ENCODE measurements around the gene ROBO2.

The ROBO2 gene

DNA sequence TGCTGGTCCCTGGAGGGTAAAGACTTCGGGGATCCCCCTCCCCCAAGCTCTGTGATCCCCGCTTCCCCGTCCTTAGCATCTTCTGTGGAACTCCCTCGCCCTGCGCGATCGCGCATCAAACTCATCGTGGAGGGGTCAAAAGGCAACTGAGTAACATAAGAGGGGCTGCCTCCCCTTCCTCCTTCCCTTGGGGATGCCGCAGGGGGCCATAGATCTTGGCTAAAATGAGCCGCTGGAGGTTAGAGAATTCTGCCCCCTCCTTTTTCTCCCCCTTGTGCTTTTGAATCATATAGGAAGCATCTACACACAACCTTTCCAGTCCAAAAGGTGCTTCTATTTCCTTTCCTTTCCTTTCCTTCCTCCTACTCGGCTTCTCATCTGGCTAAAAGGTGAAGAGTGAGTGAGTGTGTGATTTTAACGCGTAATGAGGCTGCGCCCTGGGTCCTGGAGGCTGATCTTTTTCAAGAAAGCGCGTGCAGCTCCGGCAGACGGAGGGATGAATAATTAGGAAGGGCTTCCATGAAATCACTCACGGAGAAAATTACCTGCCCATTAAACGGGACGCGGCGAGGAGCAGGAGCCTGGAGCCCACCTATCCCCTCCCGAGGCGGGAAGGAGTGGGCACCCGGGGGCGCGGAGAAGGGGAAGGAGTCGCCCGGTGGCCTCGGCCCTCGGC lies 831 bp upstream of the ROBO2 start:
- Histone ChIP-seq H3K36me3 (ENCODE audit: insufficient read depth, low read length) (no peaks in the 10 kb centered on the region), H3K4me3 (ENCODE audit: low read length) (peak overlapping the region; percentile 51), H3K4me1 (ENCODE audit: insufficient read depth, low read length) (peaks cover 15% of the 10 kb centered on the region), H2AFZ (ENCODE audit: low read depth, low read length) (peak overlapping the region; percentile 98), H3K9me3 (ENCODE audit: low read length) (no peaks in the 10 kb centered on the region), H3K27me3 (ENCODE audit: insufficient read depth, low read length) (peaks cover 27% of the 10 kb centered on the region)

DNA sequence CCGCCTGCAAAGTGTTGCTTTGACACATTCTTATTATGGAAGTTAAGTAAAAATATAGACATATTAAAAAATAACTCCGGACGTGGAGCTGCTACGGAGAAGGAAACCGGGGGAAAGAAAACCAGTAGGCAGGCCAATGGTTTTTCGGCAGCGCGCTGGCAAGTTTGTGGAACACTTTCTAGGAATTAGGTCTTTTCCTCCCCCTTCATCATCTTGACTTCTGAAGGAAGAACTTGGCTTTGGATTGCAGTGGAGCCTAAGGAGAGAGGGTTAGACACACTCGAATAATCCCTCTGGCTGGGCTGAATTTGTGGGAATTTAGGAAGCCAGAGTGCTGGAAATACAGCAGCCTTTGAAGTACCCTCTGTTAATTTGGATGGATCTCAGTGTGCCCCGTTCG lies 317 bp downstream of the ROBO2 start:
- H3K4me3 ChIP-seq (ENCODE audit: low read length), result peak overlapping the region; percentile 51

DNA sequence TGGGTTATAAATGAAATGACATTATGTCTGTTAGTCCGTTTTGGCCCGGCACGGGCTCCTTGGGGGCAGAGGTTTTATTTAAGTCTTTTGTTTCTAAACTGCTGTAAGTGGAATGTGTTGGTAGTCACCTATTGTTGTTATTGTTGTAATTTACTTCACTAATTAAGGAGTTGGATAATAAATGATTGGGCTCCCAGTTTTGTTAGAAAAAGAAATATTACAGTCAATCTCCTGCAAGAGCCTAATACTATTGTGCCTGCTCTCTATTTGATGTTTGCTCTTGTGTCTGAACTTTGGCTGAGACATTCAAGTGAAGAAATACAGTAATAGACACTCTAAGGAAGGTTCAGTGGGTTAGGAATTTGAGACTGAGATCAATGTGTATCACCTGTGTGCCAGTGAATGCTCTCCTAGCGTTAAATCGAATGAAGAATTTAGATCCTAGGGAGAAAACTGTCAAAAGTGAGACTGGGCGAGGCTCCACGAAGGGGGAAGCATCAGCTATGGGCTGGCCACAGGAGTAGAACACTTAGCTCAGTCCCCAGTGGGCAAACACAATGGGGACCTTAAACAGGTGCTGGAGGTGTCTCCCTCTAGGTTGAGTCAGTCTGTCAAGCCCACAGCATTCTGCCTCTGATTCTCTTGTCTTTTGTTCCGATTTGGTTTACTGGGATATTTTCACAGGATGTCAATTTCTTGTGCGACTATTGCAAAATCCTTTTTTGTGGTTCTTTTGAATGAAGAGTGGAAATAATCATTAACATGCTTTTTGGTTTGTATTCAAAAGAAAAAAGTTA lies 1.2 kb downstream of the ROBO2 start:
- H3K4me1 ChIP-seq (ENCODE audit: insufficient read depth, low read length), result peaks cover 15% of the 10 kb centered on the region

More for the DNA sequence above, 317 bp downstream of the ROBO2 start:
- Histone ChIP-seq H2AFZ (ENCODE audit: low read depth, low read length) (peak overlapping the region; percentile 98), H3K27me3 (ENCODE audit: insufficient read depth, low read length) (peaks cover 29% of the 10 kb centered on the region), H3K36me3 (ENCODE audit: insufficient read depth, low read length) (no peaks in the 10 kb centered on the region), H3K9me3 (ENCODE audit: low read length) (no peaks in the 10 kb centered on the region), H3K4me1 (ENCODE audit: insufficient read depth, low read length) (peaks cover 15% of the 10 kb centered on the region)

DNA sequence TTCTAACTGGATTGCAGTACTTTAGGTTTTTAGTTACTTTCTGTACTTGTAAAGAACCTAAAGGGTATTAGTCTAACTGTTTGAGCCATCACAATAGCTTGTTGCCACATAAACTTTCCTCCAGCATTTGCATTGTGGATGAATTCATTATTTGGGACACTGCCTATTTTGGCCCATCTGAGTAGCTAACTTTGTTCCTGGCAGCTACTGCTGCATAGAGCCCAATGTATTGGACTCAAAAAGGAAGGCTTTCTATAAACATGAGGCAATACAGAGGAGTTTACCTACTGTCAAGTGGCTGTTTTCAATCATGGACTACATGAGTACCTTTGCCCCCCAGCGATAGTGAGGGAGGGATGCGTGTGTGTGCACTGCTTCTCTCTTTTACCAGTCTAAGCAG lies 1.9 kb downstream of the ROBO2 start:
- no peaks in the 10 kb centered on the region for H3K9me3 ChIP-seq (ENCODE audit: low read length)
- H2AFZ ChIP-seq (ENCODE audit: low read depth, low read length), result no peak overlapping the region
- peaks cover 38% of the 10 kb centered on the region for H3K27me3 ChIP-seq (ENCODE audit: insufficient read depth, low read length)
- H3K4me1 ChIP-seq (ENCODE audit: insufficient read depth, low read length), result peaks cover 15% of the 10 kb centered on the region
- peak overlapping the region; percentile 51 for H3K4me3 ChIP-seq (ENCODE audit: low read length)
- H3K36me3 ChIP-seq (ENCODE audit: insufficient read depth, low read length), result no peaks in the 10 kb centered on the region

More for the DNA sequence above, 1.2 kb downstream of the ROBO2 start:
- H2AFZ ChIP-seq (ENCODE audit: low read depth, low read length), result no peak overlapping the region
- no peaks in the 10 kb centered on the region for H3K9me3 ChIP-seq (ENCODE audit: low read length)
- H3K27me3 ChIP-seq (ENCODE audit: insufficient read depth, low read length), result peaks cover 34% of the 10 kb centered on the region
- peak overlapping the region; percentile 51 for H3K4me3 ChIP-seq (ENCODE audit: low read length)
- H3K36me3 ChIP-seq (ENCODE audit: insufficient read depth, low read length), result no peaks in the 10 kb centered on the region

DNA sequence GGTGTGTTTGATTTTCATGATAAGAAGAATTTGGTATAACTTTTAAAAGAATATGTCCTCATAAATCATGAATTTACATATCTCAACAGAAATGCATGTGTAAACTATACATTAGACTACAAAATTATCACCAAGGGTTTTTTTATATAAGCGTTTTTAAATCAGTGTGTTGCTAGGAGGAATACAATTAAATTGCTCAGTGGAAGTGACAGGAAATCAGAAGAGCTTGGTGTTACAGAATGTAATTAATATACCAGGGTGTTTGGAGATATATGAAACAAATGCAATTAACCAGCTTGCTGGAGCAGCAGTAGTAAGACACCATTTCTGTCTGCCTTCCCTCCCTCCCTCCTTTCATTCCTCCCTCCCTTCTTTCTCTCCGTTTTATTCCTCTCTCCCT lies 2.4 kb downstream of the ROBO2 start:
- H3K4me3 ChIP-seq (ENCODE audit: low read length), result peak overlapping the region; percentile 9
- no peak overlapping the region for H2AFZ ChIP-seq (ENCODE audit: low read depth, low read length)
- peaks cover 38% of the 10 kb centered on the region for H3K27me3 ChIP-seq (ENCODE audit: insufficient read depth, low read length)
- H3K4me1 ChIP-seq (ENCODE audit: insufficient read depth, low read length), result peaks cover 15% of the 10 kb centered on the region
- H3K9me3 ChIP-seq (ENCODE audit: low read length), result no peaks in the 10 kb centered on the region
- no peaks in the 10 kb centered on the region for H3K36me3 ChIP-seq (ENCODE audit: insufficient read depth, low read length)

DNA sequence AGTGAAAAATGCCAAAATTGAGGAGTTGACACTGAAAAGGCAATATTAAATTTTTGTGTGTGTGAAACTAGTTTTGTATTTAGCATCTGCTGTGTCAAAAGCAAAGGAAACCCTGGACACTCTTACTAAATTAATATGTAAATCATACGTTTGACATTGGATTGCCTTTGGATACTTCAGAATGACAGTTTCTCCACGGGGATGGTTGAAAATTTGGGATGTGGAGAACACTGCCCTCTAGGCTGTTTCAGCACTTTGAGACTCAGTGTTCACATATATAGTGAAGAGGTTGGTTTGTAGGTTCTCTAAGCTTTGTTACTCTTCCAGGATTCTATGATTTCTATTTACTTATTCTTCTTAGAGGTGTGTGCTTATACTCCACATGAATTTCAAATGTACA lies 3.0 kb downstream of the ROBO2 start:
- Histone ChIP-seq H3K9me3 (ENCODE audit: low read length) (no peaks in the 10 kb centered on the region), H3K27me3 (ENCODE audit: insufficient read depth, low read length) (peaks cover 38% of the 10 kb centered on the region), H3K36me3 (ENCODE audit: insufficient read depth, low read length) (no peaks in the 10 kb centered on the region), H3K4me1 (ENCODE audit: insufficient read depth, low read length) (peaks cover 15% of the 10 kb centered on the region), H3K4me3 (ENCODE audit: low read length) (peak overlapping the region; percentile 9), H2AFZ (ENCODE audit: low read depth, low read length) (no peak overlapping the region)

DNA sequence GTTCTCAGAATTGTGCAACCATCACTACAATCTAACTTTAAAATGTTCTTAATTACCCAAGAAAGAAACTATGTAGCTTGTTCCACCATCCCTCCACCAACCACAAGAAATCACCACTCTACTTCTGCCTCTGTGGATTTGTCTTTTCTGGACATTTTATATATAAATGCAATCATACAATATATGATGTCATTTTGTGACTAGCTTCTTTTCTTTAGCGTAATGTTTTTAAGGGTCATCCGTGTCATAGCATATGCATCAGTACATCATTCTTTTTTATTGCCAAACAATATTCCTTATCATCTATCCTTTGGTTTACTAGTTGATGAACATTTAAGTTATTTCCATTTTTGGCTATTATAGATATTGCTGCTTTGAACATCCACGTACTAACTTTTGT lies 5.8 kb downstream of the ROBO2 start:
- H2AFZ ChIP-seq (ENCODE audit: low read depth, low read length), result no peak overlapping the region
- no peaks in the 10 kb centered on the region for H3K36me3 ChIP-seq (ENCODE audit: insufficient read depth, low read length)

DNA sequence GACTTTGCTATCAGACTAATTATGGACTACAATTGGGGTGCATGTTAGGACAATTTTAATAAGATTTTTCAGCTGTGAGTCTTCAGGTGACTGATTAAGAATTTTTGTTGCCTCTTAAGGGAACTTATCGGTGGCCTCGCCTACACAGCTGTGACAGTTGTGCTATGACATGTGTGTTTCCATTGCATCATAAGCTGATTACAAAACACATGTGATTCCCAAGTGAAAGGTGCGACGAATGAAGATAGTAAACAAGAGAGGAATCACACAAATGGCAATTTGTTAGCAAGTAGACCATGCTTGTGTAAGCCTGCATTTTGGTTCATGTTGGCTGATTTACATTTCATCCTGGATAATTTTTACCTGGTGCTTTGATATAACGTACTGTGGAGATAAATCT lies 8.3 kb downstream of the ROBO2 start:
- peaks cover 11% of the 10 kb centered on the region for H3K27me3 ChIP-seq (ENCODE audit: insufficient read depth, low read length)

More for the DNA sequence above, 5.8 kb downstream of the ROBO2 start:
- peaks cover 33% of the 10 kb centered on the region for H3K27me3 ChIP-seq (ENCODE audit: insufficient read depth, low read length)
- no peaks in the 10 kb centered on the region for H3K9me3 ChIP-seq (ENCODE audit: low read length)
- H3K4me3 ChIP-seq (ENCODE audit: low read length), result no peak overlapping the region
- H3K4me1 ChIP-seq (ENCODE audit: insufficient read depth, low read length), result peaks cover under 1% of the 10 kb centered on the region

DNA sequence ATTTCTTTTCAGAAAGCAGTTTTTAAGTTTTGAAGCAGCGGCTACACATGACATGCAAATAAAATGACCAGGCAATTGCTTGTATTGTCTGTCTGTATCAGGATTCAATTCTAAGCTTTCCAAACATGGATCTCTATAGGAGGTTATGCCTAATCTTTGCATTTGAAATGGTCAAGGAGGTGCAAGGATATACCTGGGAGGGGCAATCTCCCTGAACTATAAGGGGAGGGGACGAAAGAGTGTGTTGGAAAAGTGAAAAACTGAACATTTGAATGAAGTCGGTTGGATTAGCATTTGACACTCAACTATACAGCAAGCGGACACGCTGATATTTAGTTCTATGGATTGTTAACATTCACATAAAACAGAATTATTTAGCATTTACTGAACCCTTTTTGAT lies 11.7 kb downstream of the ROBO2 start:
- Histone ChIP-seq H2AFZ (ENCODE audit: low read depth, low read length) (no peak overlapping the region), H3K4me3 (ENCODE audit: low read length) (no peak overlapping the region), H3K4me1 (ENCODE audit: insufficient read depth, low read length) (peaks cover 31% of the 10 kb centered on the region), H3K9me3 (ENCODE audit: low read length) (no peaks in the 10 kb centered on the region), H3K36me3 (ENCODE audit: insufficient read depth, low read length) (no peaks in the 10 kb centered on the region), H3K27me3 (ENCODE audit: insufficient read depth, low read length) (peaks cover 4% of the 10 kb centered on the region)

More for the DNA sequence above, 8.3 kb downstream of the ROBO2 start:
- Histone ChIP-seq H3K9me3 (ENCODE audit: low read length) (no peaks in the 10 kb centered on the region), H2AFZ (ENCODE audit: low read depth, low read length) (no peak overlapping the region), H3K4me1 (ENCODE audit: insufficient read depth, low read length) (peaks cover 23% of the 10 kb centered on the region), H3K4me3 (ENCODE audit: low read length) (no peak overlapping the region), H3K36me3 (ENCODE audit: insufficient read depth, low read length) (no peaks in the 10 kb centered on the region)

DNA sequence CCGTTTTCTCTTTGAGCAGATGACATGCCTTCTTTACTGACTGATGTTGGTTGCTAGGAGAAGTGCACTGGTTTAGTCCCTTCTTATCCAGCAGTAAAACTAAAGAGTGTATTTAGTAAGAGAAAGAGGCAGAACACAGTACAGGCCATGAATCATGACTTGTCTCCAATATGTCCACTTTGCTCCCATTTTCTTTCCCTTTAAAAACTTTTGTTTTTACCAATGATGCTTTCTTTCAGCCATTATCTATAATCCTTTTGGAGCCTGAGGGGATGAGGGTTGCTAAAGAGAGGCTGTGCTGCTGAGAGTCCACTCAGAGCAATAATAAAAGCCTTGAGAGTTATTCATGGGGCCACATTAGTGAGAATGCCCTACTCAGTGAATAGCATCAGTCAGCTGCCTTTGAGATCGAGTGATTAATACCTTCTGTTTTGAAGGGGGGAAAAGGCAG lies 12.2 kb downstream of the ROBO2 start:
- Histone ChIP-seq H3K36me3 (ENCODE audit: insufficient read depth, low read length) (no peaks in the 10 kb centered on the region), H3K4me3 (ENCODE audit: low read length) (no peak overlapping the region), H3K4me1 (ENCODE audit: insufficient read depth, low read length) (peaks cover 31% of the 10 kb centered on the region), H3K9me3 (ENCODE audit: low read length) (no peaks in the 10 kb centered on the region), H2AFZ (ENCODE audit: low read depth, low read length) (no peak overlapping the region), H3K27me3 (ENCODE audit: insufficient read depth, low read length) (peaks cover 4% of the 10 kb centered on the region)

DNA sequence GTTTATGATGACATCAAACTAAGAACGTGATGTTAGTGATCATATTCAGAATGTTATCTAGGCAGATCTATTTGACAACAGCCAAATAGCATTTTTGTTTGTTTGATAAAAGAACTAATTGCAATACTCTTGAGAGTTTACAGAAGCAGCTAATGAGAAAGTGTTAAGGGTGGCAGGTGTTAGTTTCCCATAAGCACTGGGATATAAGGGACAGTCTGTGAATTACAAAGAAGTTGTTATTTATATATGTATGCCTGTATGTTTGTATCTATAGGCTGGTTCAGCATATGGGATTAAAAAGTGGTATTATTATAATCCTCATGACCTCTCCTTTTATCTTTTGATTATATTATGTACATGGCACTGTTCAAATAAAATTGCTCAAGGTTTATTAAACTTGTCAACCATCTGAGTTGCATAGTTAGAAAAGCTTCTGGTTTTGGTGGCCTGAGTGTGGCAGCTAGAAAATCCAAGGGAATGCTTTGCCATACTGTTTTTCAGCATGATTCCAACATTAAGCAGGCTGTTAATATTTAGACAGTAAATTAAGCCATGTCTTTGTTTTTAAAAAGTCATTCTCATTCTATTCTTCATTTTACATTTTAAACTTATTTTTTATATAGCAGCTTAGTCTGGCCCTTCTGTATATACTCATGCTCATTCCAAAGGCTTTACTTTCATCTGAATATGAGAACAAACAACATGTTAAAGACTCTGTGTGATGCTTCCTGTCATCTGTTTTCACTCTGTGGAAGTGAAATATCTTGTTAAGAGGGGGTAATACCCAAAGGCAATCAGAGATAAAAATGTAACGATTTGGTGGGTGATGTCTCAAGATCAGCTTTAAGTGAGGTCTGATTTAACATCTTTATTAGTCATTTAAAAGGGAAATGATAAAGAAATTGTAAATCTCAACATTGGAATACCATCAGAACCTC lies 13.1 kb downstream of the ROBO2 start:
- Histone ChIP-seq H3K4me3 (ENCODE audit: low read length) (no peak overlapping the region), H2AFZ (ENCODE audit: low read depth, low read length) (no peak overlapping the region), H3K9me3 (ENCODE audit: low read length) (no peaks in the 10 kb centered on the region), H3K4me1 (ENCODE audit: insufficient read depth, low read length) (peaks cover 31% of the 10 kb centered on the region), H3K36me3 (ENCODE audit: insufficient read depth, low read length) (no peaks in the 10 kb centered on the region), H3K27me3 (ENCODE audit: insufficient read depth, low read length) (peaks cover 4% of the 10 kb centered on the region)

DNA sequence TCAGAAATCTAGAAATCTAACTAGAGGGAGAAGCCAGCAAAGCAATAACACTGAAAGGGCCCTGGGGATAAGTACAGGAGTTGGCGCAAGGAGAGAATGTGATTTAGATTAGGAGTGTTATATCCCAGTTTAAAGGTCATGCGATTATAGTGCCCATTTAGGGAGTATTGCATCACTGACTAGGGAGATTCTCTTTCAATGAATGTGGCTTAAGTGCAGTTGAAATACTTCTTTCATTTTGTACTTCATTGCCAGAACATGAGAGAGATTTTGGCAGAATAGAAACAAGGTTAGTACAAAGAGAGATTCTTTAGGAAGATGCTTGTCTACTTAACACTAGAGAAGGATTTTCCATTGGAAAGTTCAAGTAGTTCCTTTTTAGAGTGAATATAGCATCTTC lies 13.9 kb downstream of the ROBO2 start:
- Histone ChIP-seq H3K27me3 (ENCODE audit: insufficient read depth, low read length) (peaks cover 4% of the 10 kb centered on the region), H3K9me3 (ENCODE audit: low read length) (no peaks in the 10 kb centered on the region), H2AFZ (ENCODE audit: low read depth, low read length) (no peak overlapping the region), H3K4me1 (ENCODE audit: insufficient read depth, low read length) (peaks cover 31% of the 10 kb centered on the region), H3K4me3 (ENCODE audit: low read length) (no peak overlapping the region), H3K36me3 (ENCODE audit: insufficient read depth, low read length) (no peaks in the 10 kb centered on the region)

Data from neuron (in vitro differentiated cells).